HG03025 (cell line): Measurements from ENCODE around the gene SCRN2.

Experiments
- ATAC-seq: cut with Tn5 transposase; IDR thresholded peaks from one replicate; pipeline ENCODE4 v1.9.1; 2021; ENCODE audit warnings: mild to moderate bottlenecking, moderate library complexity; ENCODE audit not compliant: unreplicated experiment, low FRiP score

SCRN2 gene

DNA sequence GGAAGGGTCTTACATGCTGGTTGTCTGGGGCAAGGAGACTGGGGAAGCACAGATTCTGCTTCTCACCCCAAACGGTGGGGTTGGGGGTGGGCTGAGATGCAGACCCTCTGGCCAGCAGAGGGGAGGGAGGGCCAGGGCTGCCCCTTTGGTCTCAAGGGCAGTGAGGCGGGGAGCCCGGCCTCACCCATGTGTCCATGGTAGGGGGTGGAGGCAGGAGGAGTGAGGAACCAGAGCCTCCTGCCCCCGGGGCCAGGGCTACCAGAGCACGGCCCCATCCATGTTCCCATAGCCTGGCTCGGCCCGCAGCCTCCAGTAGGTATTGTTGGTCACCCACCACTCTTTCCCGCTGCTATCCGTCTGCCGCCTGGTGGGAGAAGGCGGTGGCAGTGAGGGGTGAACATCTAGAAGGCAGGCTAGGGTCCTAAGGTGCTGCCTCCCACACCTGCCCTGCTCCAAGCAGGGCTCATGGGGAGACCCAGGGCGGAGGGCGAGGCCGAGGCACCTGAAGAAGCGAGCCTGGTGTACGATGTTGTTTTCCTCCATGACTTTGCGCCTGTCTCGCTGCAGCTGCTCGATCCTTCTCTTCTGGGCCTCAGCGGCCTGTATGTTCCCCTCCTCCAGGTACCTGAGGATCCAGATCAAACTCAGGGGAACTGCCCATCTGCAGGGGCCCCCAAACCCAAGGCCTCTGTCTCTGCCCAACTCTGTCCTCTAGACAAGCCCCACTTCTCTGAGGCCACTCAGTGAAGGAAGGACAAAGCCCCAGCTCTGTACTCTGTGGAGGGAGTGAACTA is 32.8 kb downstream of the SCRN2 start:
- ATAC-seq = no peak

GRCh38 chr17:47807421-47807820 is 33.7 kb downstream of the SCRN2 start:
- ATAC-seq = no peak

DNA sequence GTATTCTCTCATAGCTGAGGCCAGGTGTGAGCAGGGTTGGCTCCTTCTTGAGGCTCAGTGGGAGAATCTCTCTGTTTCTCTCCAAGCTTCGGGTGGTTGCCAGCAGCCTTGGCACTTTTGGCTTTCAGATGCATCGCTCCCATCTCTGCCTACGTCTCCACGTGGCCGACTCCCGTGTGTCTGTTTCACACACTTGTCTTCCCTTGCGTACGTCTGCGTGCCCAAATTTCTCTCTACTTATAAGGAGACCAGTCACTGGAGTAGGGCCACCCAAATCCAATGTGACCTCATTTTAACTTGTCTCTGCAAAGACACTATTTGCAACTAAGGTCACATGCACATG is 34.2 kb downstream of the SCRN2 start:
- no peak for ATAC-seq

- ATAC-seq = no peak
These were observed 34.8 kb downstream of the SCRN2 start for GRCh38 chr17:47806026-47806912.

DNA sequence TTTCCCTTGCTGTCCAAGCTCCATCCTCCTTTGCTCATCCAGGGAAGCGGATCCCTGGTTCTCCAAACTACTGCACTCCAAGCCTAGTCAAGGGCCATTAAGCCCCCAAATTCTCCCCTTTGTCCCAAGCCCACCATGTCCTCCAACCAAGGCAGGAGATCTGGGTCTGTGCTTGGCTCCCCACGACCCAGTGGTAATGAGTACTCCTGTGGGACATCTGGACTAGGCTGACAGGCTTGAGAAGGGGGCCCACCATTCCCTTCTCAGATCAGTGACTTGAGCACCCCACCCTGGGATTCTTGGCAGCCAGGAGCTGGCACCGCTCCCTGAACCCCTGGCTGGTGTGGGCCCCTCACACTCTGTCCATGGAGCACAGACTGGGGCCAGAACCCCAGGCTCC is 36.6 kb downstream of the SCRN2 start:
- no peak for ATAC-seq

- ATAC-seq = no peak
These were observed 37.3 kb downstream of the SCRN2 start for GRCh38 chr17:47803751-47804150.

DNA sequence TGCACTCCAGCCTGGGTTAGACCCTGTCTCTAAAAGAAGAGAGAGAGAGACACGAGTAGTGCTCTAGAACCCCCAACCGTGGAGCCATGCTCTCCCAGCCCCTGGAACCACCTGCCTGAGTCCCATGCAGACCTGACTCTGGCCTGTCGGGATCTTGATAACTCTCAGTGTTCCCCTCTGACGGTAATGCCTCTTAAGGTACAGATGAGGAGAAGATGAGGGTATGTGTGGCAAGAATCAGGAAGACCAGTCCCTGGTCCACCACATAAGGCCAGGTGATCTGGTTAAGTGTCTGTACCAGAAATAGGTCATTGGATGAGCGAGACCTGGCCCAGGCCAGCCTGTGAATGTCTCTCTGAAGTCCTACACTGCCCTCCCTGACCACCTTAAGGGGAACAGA is 37.9 kb downstream of the SCRN2 start:
- ATAC-seq = no peak

DNA sequence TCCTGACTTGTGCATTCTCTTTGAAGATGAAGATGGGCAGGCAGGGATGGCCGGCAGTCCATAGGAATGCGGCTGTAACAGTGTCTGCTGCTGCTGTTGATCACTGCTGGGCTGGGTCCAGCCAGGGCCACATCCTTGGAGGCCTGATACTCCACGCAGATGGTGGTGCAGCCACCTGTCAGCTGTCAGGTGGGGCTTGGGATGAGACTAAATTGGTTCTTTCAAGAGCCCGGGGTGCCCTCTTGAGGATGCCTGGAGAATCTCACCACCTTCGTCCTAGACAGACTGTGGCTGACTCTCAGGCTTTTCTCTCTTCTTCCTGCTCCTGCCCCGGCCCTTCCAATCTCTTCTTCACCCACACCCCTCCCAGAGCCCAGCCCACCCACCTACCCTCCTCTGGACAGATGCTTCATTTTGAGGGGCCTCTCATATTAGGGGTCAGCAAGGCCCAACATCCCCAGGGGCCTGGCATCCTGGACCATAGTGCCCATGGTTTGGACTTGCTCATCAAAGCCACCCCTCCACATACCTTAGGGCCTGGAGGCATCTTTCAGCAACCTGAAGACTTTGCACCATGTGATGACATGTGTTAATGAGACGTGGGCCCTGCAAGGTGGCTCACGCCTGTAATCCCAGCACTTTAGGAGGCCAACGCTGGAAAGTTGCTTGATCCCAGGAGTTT is 38.6 kb downstream of the SCRN2 start:
- no peak for ATAC-seq

DNA sequence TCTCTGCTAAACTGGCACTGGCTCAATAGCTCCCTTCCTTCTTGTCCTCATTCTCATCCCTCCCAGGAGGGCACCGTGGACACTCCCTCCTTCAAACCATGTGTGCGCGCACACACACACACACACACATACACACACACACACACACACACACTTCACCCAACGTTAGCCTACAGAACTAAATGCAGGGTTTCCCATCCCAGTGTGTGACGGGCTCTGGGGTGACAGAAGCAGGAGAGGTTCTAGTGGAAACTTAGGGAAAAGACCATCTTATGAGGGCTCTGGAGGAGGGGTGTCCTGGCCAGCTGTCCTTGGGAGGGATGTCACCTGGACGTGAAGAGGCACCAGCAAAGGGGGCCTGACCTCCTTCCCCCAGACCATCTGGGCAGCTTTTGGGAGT is 39.2 kb downstream of the SCRN2 start:
- no peak for ATAC-seq

- no peak for ATAC-seq
These were observed 39.8 kb downstream of the SCRN2 start for GRCh38 chr17:47801176-47801765.

- ATAC-seq = no peak
These were observed 40.4 kb downstream of the SCRN2 start for GRCh38 chr17:47800686-47801085.

GRCh38 chr17:47797797-47798196 is 43.3 kb downstream of the SCRN2 start:
- ATAC-seq = no peak

DNA sequence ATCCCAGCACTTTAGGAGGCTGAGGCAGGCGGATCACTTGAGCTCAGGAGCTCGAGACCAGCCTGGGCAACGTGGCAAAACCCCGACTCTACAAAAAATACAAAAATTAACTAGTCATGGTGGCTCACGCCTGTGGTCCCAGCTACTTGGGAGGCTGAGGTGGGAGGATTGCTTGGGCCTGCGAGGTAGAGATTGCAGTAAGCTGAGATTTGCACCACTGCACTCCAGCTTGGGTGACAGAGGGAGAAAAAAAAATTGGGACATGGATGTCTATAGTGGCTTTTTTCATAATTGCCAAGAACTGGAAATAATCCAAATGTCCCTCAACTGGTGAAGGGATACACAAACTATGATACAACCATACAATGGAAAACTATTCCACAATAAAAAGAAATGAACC is 48.1 kb downstream of the SCRN2 start:
- no peak for ATAC-seq

DNA sequence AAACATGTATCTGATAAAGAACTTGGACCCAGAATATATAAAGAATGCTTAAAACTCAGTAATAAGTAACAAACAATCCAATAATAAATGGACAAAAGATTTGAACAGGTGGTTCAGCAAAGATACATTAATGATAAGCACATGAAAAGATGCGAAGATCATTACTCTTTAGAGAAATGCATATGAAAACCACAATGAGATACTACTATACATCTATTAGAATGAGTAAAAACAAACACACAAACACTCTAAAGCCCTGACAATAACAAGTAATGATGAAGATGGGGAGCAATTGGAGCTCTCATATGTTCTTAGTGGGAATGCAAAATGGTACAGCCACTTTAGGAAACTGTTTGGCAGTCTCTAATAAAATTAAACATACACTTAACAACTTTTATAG is 48.6 kb downstream of the SCRN2 start:
- ATAC-seq = no peak

GRCh38 chr17:47791025-47791424 is 50.0 kb downstream of the SCRN2 start:
- ATAC-seq = no peak

- ATAC-seq = no peak
These were observed 51.2 kb downstream of the SCRN2 start for GRCh38 chr17:47789611-47790561.
